ENCODE data around the gene PSMD7. TPM values are rescaled to one million over a fixed set of nuclear protein-coding genes. Genes with fewer than 3 reads are reported as not detected.

The PSMD7 gene
- 85.0 and 148 TPM in 2 replicates for total RNA-seq

GRCh38 chr16:74296432-74297144 is at the start of gene PSMD7:
Gene PSMD7, plus strand, starts transcription at chr16:74296814. Its CDS starts 101 bp downstream, at chr16:74296915.

Other genes starting within 250 kb of the PSMD7 start
- gene NPIPB15, start 79.5 kb downstream of the PSMD7 start, total RNA-seq, result 0.75 TPM in 1 of 2 replicates, not detected in the other
- gene CLEC18B, start 124.7 kb downstream of the PSMD7 start, total RNA-seq, result 0.25 and 0.33 TPM in 2 replicates

All from uterine smooth muscle cell (primary cell).